SK-N-SH (cell line): ENCODE data around the gene AGBL5.

Experiments
- CTCF ChIP-seq: fragments of 200-600 bp; sonication (generic); IDR thresholded peaks from 2 replicates; pipeline ENCODE4 v1.6.1; 2017; ENCODE audit warnings: antibody characterized with exemption, mild to moderate bottlenecking, moderate library complexity
- EP300 ChIP-seq, 2 experiments: IDR thresholded peaks; 2 replicates each; pipeline versions ENCODE4 v1.4.0 to v1.6.1; 2012; ENCODE audit warnings: borderline replicate concordance in 1 of 2, low read depth in 1 of 2, low read length in 1 of 2
- FOXJ3 ChIP-seq: sonication (generic); formaldehyde crosslinking; IDR thresholded peaks from 2 replicates; pipeline ENCODE4 v1.5.1; 2020; ENCODE audit warnings: mild to moderate bottlenecking, missing genetic modification reagents
- GABPA ChIP-seq: IDR thresholded peaks from 2 replicates; pipeline ENCODE4 v1.4.0; 2012; ENCODE audit warnings: low read depth, mild to moderate bottlenecking
- IRF3 ChIP-seq: fragments of 150-350 bp; IDR thresholded peaks from 2 replicates; pipeline ENCODE4 v1.6.1; 2016; ENCODE audit warnings: mild to moderate bottlenecking, low read depth, low read length
- JUND ChIP-seq: IDR thresholded peaks from 2 replicates; pipeline ENCODE4 v1.4.0; 2012
- REST ChIP-seq: IDR thresholded peaks from 2 replicates; pipeline ENCODE4 v1.6.1; 2012; ENCODE audit warnings: mild to moderate bottlenecking, low read depth, low read length, moderate library complexity
- RFX5 ChIP-seq: IDR thresholded peaks from 2 replicates; pipeline ENCODE4 v1.6.1; 2012; ENCODE audit warnings: mild to moderate bottlenecking, improper control_type of control experiment, low read length
- TEAD4 ChIP-seq: IDR thresholded peaks from 2 replicates; pipeline ENCODE4 v1.4.0; 2012; ENCODE audit warnings: mild to moderate bottlenecking, borderline replicate concordance; ENCODE audit not compliant: insufficient read depth
- ZBTB33 ChIP-seq: IDR thresholded peaks from 2 replicates; pipeline ENCODE4 v1.4.0; 2012; ENCODE audit warnings: low read depth, borderline replicate concordance
- TF ChIP-seq, protein P1 (sequence below): IDR thresholded peaks from 2 replicates; pipeline ENCODE4 v1.4.0; 2012; ENCODE audit warnings: low read depth
- TF ChIP-seq, protein P2 (sequence below): IDR thresholded peaks from 2 replicates; pipeline ENCODE4 v1.4.0; 2012; ENCODE audit warnings: low read depth, borderline replicate concordance

GRCh38 chr2:27007416-27008374, 43.8 kb upstream of the AGBL5 start:
- TF ChIP-seq, protein P1, sequence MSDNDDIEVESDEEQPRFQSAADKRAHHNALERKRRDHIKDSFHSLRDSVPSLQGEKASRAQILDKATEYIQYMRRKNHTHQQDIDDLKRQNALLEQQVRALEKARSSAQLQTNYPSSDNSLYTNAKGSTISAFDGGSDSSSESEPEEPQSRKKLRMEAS: no peak
- no peak for TF ChIP-seq CTCF
- TF ChIP-seq FOXJ3: no peak
- no peak for TF ChIP-seq TEAD4
- TF ChIP-seq EP300 (IDR thresholded peaks at IDR 0.05; ENCODE audit: borderline replicate concordance in 1 of 2, low read depth in 1 of 2, low read length in 1 of 2): no peak
- no peak for TF ChIP-seq ZBTB33
- no peak for TF ChIP-seq REST
- no peak for TF ChIP-seq GABPA
- no peak for TF ChIP-seq IRF3
- TF ChIP-seq JUND: no peak
- TF ChIP-seq, protein P2, sequence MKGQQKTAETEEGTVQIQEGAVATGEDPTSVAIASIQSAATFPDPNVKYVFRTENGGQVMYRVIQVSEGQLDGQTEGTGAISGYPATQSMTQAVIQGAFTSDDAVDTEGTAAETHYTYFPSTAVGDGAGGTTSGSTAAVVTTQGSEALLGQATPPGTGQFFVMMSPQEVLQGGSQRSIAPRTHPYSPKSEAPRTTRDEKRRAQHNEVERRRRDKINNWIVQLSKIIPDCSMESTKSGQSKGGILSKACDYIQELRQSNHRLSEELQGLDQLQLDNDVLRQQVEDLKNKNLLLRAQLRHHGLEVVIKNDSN: no peak
- TF ChIP-seq RFX5: no peak
